Esophagus squamous epithelium (tissue), 4 donors: ENCODE data around the gene PPP1R7.

ENCODE experiments used
- POLR2A ChIP-seq, 4 donors: fragments of 450-650 bp; IDR thresholded peaks; one replicate each; pipeline ENCODE4 v1.6.1; 2017; ENCODE audit warnings: antibody characterized with exemption in 4 of 4, mild to moderate bottlenecking in 4 of 4, moderate library complexity in 3 of 4
- TF ChIP-seq, protein P1 (sequence below), 6 experiments: fragments of 450-650 bp in 4 of 6; fragments of 200-600 bp in 2 of 6; sonication (generic) in 2 of 6; IDR thresholded peaks; one replicate each; pipeline ENCODE4 v1.5.1; 2016 to 2019; ENCODE audit warnings: antibody characterized with exemption in 6 of 6, mild to moderate bottlenecking in 4 of 6, moderate library complexity in 4 of 6

DNA sequence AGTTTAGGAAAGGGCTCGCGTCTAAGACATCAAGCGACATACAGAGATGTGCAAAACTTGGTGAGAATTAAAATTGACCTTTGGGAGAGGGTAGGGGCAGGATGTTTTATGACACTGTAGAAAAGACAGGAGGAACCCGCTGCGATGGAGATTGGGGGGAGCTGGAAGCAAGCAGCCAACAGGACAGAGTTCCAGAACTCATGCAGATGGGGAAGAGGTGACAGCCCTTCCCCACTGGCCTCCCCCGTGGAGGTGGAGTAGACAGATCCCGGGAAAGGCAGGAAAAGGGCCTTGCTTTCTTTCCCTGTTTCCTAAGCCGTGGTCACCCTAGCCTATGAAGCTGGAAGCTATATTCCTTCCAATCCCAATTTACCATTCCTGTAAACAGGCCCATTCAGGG is 77.3 kb downstream of the PPP1R7 start:
- TF ChIP-seq POLR2A (IDR thresholded peaks at IDR 0.05) = no peak
- TF ChIP-seq, protein P1, sequence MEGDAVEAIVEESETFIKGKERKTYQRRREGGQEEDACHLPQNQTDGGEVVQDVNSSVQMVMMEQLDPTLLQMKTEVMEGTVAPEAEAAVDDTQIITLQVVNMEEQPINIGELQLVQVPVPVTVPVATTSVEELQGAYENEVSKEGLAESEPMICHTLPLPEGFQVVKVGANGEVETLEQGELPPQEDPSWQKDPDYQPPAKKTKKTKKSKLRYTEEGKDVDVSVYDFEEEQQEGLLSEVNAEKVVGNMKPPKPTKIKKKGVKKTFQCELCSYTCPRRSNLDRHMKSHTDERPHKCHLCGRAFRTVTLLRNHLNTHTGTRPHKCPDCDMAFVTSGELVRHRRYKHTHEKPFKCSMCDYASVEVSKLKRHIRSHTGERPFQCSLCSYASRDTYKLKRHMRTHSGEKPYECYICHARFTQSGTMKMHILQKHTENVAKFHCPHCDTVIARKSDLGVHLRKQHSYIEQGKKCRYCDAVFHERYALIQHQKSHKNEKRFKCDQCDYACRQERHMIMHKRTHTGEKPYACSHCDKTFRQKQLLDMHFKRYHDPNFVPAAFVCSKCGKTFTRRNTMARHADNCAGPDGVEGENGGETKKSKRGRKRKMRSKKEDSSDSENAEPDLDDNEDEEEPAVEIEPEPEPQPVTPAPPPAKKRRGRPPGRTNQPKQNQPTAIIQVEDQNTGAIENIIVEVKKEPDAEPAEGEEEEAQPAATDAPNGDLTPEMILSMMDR (IDR thresholded peaks at IDR 0.05) = no peak
